DOHH2 (cell line): ENCODE measurements around the gene DCXR.

ENCODE experiments used
- H3F3A ChIP-seq: fragments of 200-600 bp; sonication (generic), shearing (Covaris generic); 2 replicates; pipeline ENCODE4 v1.6.0; 2016; ENCODE audit warnings: antibody characterized with exemption, mild to moderate bottlenecking; ENCODE audit not compliant: control insufficient read depth, insufficient read depth
- H3K27ac ChIP-seq: fragments of 200-600 bp; sonication (generic); 2 replicates; pipeline ENCODE4 v1.5.1; 2014; ENCODE audit warnings: low read depth, mild to moderate bottlenecking, low read length, moderate library complexity
- H3K27me3 ChIP-seq: fragments of 200-600 bp; sonication (generic); 2 replicates; pipeline ENCODE4 v1.6.1; 2014; ENCODE audit warnings: mild to moderate bottlenecking, low read length, mixed read lengths; ENCODE audit not compliant: control insufficient read depth
- H3K36me3 ChIP-seq: fragments of 200-600 bp; sonication (generic); 2 replicates; pipeline ENCODE4 v1.6.1; 2014; ENCODE audit warnings: mild to moderate bottlenecking, low read length, moderate library complexity, mixed read lengths; ENCODE audit not compliant: control insufficient read depth
- H3K4me1 ChIP-seq: fragments of 200-600 bp; sonication (generic); 2 replicates; pipeline ENCODE4 v1.6.1; 2014; ENCODE audit warnings: mild to moderate bottlenecking, low read length, mixed read lengths; ENCODE audit not compliant: control insufficient read depth
- H3K4me2 ChIP-seq: fragments of 200-600 bp; sonication (generic); 2 replicates; pipeline ENCODE4 v1.6.0; 2014; ENCODE audit warnings: mild to moderate bottlenecking, low read length, moderate library complexity
- H3K4me3 ChIP-seq: fragments of 200-600 bp; sonication (generic); 2 replicates; pipeline ENCODE4 v1.5.1; 2014; ENCODE audit warnings: mild to moderate bottlenecking, low read length, mixed read lengths
- H3K79me2 ChIP-seq: fragments of 200-600 bp; sonication (generic); 2 replicates; pipeline ENCODE4 v1.6.1; 2014; ENCODE audit warnings: mild to moderate bottlenecking, low read length, mixed read lengths; ENCODE audit not compliant: control insufficient read depth
- H3K9me2 ChIP-seq: fragments of 200-600 bp; sonication (generic); replicated peaks from 2 replicates; pipeline ENCODE4 v1.6.1; 2014; ENCODE audit warnings: mild to moderate bottlenecking, low read length, mixed read lengths; ENCODE audit not compliant: control insufficient read depth
- H3K9me3 ChIP-seq: fragments of 200-600 bp; sonication (generic); 2 replicates; pipeline ENCODE4 v1.6.1; 2014; ENCODE audit warnings: antibody characterized with exemption, low read length, mixed read lengths; ENCODE audit not compliant: control insufficient read depth, insufficient read depth
- H4K20me1 ChIP-seq: fragments of 200-600 bp; sonication (generic); 2 replicates; pipeline ENCODE4 v1.6.0; 2014; ENCODE audit warnings: low read depth, mild to moderate bottlenecking, antibody characterized with exemption, low read length, moderate library complexity; ENCODE audit not compliant: control insufficient read depth, insufficient read depth
- CTCF ChIP-seq: fragments of 200-600 bp; sonication (generic); IDR thresholded peaks from one replicate; pipeline ENCODE4 v1.5.1; 2014; ENCODE audit warnings: antibody characterized with exemption, mild to moderate bottlenecking, low read depth, low read length; ENCODE audit not compliant: poor library complexity, severe bottlenecking
- EZH2phosphoT487 ChIP-seq: fragments of 200-600 bp; sonication (generic); IDR thresholded peaks from 2 replicates; pipeline ENCODE4 v1.6.1; 2017; ENCODE audit warnings: borderline replicate concordance, mild to moderate bottlenecking, antibody characterized with exemption, low read length, moderate library complexity, mixed read lengths

Gene DCXR

GRCh38 chr17:82053130-82053529, 15.6 kb upstream of the DCXR start:
- H3K4me3 ChIP-seq = peak overlapping the region; percentile 97
- no peak overlapping the region for H3K27ac ChIP-seq
- H3K9me2 ChIP-seq = no peaks in the 10 kb centered on the region
- H3K27me3 ChIP-seq = no peaks in the 10 kb centered on the region
- H3F3A ChIP-seq = no peaks in the 10 kb centered on the region
- peaks cover 17% of the 10 kb centered on the region for H3K4me1 ChIP-seq
- peaks cover 3% of the 10 kb centered on the region; the same call in 1 of the 2 replicates for H4K20me1 ChIP-seq
- H3K79me2 ChIP-seq = peaks cover 19% of the 10 kb centered on the region
- TF ChIP-seq CTCF = no peak
- TF ChIP-seq EZH2phosphoT487 = no peak
- H3K9me3 ChIP-seq = no peaks in the 10 kb centered on the region
- peaks cover 40% of the 10 kb centered on the region for H3K36me3 ChIP-seq
- H3K4me2 ChIP-seq = peak overlapping the region; percentile 94

- peaks cover 17% of the 10 kb centered on the region for H3K4me1 ChIP-seq
- no peaks in the 10 kb centered on the region for H3K27me3 ChIP-seq
- H3K9me3 ChIP-seq = no peaks in the 10 kb centered on the region
- peak overlapping the region; percentile 97 for H3K4me3 ChIP-seq
- H3K36me3 ChIP-seq = peaks cover 35% of the 10 kb centered on the region
- no peak overlapping the region for H3K27ac ChIP-seq
- peaks cover 3% of the 10 kb centered on the region; the same call in 1 of the 2 replicates for H4K20me1 ChIP-seq
- peaks cover 19% of the 10 kb centered on the region for H3K79me2 ChIP-seq
- no peaks in the 10 kb centered on the region for H3K9me2 ChIP-seq
- TF ChIP-seq CTCF = no peak
- no peak for TF ChIP-seq EZH2phosphoT487
- H3F3A ChIP-seq = no peaks in the 10 kb centered on the region
- peak overlapping the region; percentile 94 for H3K4me2 ChIP-seq
Measured at GRCh38 chr17:82052638-82053059, 15.2 kb upstream of the DCXR start.

- H3K36me3 ChIP-seq = peaks cover 29% of the 10 kb centered on the region
- no peaks in the 10 kb centered on the region for H3F3A ChIP-seq
- peaks cover 3% of the 10 kb centered on the region; the same call in 1 of the 2 replicates for H4K20me1 ChIP-seq
- no peaks in the 10 kb centered on the region for H3K9me2 ChIP-seq
- peak within 1 kb of the TSS; percentile 94 for H3K4me2 ChIP-seq
- H3K9me3 ChIP-seq = no peaks in the 10 kb centered on the region
- H3K27ac ChIP-seq = no peak within 1 kb of the TSS
- TF ChIP-seq EZH2phosphoT487 = no peak
- TF ChIP-seq CTCF = no peak
- peak within 1 kb of the TSS; percentile 97 for H3K4me3 ChIP-seq
- peaks cover 19% of the 10 kb centered on the region for H3K79me2 ChIP-seq
- H3K27me3 ChIP-seq = no peaks in the 10 kb centered on the region
- peaks cover 17% of the 10 kb centered on the region for H3K4me1 ChIP-seq
Measured at GRCh38 chr17:82051776-82052637, 14.5 kb upstream of the DCXR start, which contains the start of the genes GPS1 and RFNG. GPS1 (plus strand) TSS chr17:82051898; CDS start chr17:82051932, 34 bp downstream. RFNG (minus strand) TSS chr17:82051811; CDS start chr17:82051766, 45 bp downstream.
